ENCODE data around the gene CPT1B.

DNA sequence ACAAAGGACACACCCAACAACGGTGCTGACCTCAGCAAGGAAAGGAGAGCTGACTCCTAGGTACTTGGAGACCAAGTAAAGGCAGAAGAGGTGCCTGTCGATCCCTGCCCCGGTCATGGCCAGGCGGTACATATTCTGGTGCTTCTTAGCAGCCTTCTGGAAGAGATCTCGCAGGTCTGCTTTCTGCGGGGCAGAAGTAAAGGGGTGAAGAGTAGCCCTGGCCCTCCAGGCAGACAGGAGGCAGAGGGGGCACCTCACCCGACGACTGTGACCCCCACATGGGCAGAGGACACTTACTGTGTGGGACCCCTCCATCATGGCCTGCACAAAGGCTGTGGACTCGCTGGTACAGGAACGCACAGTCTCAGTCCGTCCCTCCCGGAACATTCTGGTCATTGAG is 7.4 kb downstream of the CPT1B start:
- TF ChIP-seq, protein P1, sequence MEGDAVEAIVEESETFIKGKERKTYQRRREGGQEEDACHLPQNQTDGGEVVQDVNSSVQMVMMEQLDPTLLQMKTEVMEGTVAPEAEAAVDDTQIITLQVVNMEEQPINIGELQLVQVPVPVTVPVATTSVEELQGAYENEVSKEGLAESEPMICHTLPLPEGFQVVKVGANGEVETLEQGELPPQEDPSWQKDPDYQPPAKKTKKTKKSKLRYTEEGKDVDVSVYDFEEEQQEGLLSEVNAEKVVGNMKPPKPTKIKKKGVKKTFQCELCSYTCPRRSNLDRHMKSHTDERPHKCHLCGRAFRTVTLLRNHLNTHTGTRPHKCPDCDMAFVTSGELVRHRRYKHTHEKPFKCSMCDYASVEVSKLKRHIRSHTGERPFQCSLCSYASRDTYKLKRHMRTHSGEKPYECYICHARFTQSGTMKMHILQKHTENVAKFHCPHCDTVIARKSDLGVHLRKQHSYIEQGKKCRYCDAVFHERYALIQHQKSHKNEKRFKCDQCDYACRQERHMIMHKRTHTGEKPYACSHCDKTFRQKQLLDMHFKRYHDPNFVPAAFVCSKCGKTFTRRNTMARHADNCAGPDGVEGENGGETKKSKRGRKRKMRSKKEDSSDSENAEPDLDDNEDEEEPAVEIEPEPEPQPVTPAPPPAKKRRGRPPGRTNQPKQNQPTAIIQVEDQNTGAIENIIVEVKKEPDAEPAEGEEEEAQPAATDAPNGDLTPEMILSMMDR (IDR thresholded peaks at IDR 0.05), result no peak
- TF ChIP-seq EZH2 (IDR thresholded peaks at IDR 0.05; ENCODE audit: borderline replicate concordance, insufficient read depth, low read depth, low read length, poor library complexity, severe bottlenecking), result no peak
